Measurements from ENCODE around the gene RGPD8.

RGPD8 gene

DNA sequence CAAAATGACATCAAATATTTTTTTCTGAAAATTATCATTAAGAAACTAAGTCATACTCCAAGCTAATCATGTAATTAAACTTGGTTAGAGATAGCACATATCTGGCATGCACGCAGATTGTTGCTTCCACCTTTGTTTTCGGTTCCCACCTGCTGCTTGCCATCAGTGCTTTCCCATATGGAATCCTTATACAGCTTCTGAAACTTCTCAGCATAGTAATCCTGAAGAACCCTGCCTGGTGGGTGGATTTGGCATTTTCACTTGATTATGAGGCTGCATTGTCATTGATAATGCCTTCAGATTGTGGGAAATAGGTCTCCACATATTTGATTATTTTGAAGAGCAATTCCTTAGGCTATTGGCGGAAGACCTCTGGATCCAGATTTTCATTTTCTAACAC, 110.5 kb downstream of the RGPD8 start:
- DNase-seq: no peak

DNA sequence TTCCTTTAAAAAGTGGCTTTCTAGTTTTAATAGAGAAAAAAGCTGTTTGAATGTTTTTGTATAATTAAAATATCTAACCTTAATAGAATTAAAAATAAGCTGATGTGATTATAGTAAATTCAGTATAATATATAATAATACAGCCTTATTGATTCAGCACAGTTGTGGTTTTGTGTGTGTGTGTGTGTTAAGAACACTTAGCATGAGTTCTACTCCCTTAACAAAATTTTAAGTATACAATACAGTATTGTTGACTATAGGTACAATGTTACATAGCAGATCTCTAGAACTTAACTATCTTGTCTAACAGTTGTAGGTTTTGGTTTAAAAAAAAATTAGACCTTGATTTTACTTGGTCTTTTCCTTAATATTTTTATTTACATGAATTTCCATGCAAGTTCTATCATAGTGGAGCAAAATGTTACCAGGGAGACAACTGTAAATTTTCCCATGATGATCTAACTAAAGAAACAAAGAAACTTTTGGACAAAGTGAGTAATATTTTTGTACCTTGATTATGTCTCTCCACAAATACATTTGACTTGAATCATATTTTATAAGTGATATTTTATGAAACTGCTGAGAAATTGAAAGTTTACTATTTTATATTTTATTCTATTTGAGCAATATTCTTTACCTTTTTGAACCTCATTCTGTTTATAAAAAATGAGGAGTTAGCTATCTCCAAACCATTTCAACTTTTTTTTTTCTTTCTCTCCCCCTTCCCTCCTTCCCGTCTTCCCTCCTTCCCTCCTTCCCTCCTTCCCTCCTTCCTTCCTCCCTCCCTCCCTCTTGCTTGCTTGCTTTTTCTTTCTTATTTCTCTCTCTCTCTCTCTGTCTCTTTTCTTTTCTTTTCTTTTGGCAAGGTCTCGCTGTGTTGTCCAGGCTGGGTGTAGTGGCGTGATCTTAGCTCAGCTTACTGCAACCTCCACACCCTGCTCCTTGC, 111.8 kb downstream of the RGPD8 start:
- DNase-seq: no peak
